ENCODE results near the gene FZD8. TPM values are rescaled to one million over a fixed set of nuclear protein-coding genes. Genes with fewer than 3 reads are reported as not detected.
"Not testable (repeated sequence)": the region's sequence is repeated elsewhere in the genome, so short reads cannot be mapped to it uniquely, and the experiment has no call there.

FZD8 gene
- 11.8 and 31.7 TPM in 2 replicates for total RNA-seq

GRCh38 chr10:35642035-35642792, at the start of gene FZD8:
TSS of gene FZD8 (minus strand) at chr10:35642296. CDS start at chr10:35641429, 867 bp downstream.
- peak; percentile 69 to 95 for DNase-seq (ENCODE audit: low read depth in 2 of 2)

DNA sequence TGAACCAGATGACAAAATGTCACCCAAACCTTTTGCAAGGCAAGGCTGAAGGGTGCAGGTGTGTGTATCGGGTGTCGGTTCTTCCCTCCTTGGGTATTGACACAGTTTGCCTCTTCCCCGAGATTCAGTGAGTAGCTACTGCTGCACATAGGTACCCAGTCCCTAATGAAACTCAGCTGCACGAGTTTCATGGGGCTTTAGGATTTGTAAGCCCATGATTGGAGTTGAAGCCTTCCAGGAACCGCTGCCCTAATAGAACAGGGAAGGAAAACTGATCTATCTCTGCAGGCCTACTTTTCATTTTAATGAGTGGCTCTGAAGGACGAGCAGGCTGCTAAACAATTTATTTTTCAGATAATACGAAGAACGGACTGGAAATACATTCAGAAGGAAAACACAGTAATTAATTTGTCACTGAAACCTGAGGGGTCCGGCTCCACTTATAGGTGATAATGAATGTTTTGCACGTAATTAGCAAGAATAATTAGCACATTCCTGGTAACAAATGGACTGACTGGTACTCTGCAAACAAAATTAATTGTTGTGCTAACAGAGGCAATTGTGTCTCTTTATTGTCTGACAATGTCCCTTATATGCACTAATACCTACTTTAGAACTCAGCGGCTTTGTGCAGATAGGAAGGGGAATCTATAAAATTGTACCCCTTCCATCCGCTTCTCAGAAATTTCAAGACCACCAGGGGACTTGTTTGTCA, 49.6 kb upstream of the FZD8 start:
- DNase-seq (ENCODE audit: low read depth in 2 of 2): no peak

DNA sequence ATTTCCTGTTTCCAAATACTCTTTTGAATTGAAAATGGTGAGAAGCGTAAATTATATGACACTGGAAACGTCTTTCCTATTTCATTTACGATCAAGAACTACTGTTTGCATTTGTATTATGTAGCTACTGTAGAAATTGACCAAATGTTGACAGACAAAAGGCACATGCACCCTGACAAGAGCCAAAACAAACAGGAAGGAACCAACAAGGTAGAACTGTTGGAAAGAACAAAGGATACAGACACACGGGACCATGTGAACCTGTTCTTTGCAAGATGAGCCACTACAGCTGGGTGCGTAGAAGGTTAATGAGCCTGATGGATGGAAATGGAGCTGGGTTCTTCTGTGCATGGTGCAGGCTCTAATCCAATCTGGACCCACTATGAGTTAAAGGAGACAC, 48.4 kb upstream of the FZD8 start:
- DNase-seq (ENCODE audit: low read depth in 2 of 2): peak; percentile 23 to 47

DNA sequence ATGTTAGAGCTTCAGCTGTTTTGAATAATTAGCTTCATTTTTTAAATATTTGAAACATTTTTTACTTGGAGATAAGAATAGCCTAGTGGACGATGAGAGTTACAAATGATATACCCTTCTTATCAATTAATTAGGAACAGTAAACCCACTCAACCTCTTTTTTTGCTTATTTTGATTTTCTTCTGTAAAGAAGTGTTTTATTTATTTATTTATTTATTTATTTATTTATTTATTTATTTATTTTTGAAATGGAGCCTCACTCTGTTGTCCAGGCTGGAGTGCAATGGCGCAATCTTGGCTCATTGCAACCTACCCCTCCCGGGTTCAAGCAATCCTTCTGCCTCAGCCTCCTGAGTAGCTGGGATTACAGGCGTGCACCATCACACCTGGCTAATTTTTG, 43.8 kb upstream of the FZD8 start:
- DNase-seq (ENCODE audit: low read depth in 2 of 2): not testable (repeated sequence)

GRCh38 chr10:35685402-35685801, 43.3 kb upstream of the FZD8 start:
- no peak for DNase-seq (ENCODE audit: low read depth in 2 of 2)

GRCh38 chr10:35684586-35684985, 42.5 kb upstream of the FZD8 start:
- DNase-seq (ENCODE audit: low read depth in 2 of 2): no peak

GRCh38 chr10:35675846-35676245, 33.8 kb upstream of the FZD8 start:
- no peak for DNase-seq (ENCODE audit: low read depth in 2 of 2)

DNA sequence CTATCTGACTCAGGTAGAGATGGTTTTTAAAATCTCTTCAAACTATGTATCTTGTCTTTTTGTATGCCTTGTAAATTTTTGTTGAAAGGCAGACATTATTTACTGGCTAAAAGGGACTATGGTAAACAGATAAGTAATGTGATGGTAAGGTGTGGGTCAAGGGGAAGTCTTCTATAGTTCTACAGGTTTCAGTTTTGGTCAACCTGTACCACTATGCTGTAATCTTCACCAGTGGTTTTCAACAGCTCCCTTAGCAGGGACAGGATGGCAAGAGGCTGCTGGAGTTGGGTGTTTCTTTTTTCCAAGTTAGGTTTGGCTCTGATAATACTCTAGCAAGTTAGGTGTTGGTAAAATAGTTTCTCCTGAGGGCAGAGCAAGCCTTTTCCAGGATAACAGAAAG, 32.7 kb upstream of the FZD8 start:
- DNase-seq (ENCODE audit: low read depth in 2 of 2): no peak

DNA sequence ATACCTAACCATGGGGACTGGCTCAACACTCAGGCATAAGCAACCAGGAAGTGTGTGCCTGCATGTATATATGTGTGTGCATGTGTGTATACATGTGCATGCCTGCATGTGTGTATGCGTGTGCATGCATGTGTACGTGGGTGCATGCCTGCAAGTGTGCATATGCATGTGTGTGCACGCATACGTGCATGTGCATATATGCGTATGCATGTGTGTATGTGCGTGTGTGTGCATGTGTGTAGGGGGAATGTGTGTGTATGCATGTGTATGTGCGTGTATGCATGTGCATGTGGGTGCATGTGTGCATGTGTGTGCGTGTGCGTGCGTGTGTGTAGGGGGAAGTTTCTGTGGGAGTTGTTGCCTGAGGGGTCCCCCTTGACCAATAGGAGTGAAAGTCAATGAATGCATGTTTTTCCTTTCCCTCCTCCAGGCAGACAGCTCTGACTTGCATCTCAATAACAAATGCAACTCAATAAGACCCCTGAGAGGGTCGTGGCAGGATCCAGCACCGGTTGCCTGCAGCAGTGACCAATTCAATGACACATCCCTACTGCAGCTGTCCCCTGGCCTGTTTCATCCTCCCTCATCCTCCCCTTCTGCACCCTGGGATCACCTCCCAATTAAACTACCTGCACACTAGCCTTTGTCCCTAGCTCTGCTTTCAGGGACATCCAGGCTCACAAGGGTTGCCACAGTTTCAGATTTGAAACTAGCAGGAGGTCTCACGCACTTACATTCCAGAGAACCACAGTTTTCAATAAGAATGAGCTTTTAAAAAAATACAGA, 27.0 kb upstream of the FZD8 start:
- DNase-seq (ENCODE audit: low read depth in 2 of 2): no peak

DNA sequence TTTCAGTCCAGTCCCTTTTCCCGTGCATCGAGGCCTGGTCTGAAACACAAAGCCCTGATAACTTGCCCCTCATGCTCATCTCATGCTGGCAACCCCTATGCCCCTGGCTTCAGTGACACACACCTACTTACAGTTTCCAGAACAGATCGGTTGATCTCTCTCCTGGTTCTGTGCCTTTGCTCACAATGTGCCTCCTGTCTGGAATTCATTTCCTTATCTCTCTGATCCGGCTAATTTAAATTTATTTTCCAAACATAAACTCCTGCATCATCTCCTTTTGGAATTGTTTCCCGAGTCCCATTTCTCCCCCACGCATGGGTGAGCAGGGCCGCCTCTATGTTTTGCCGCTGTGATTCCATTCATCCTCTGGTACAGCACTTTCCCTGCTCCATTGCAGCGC, 25.9 kb upstream of the FZD8 start:
- no peak for DNase-seq (ENCODE audit: low read depth in 2 of 2)

DNA sequence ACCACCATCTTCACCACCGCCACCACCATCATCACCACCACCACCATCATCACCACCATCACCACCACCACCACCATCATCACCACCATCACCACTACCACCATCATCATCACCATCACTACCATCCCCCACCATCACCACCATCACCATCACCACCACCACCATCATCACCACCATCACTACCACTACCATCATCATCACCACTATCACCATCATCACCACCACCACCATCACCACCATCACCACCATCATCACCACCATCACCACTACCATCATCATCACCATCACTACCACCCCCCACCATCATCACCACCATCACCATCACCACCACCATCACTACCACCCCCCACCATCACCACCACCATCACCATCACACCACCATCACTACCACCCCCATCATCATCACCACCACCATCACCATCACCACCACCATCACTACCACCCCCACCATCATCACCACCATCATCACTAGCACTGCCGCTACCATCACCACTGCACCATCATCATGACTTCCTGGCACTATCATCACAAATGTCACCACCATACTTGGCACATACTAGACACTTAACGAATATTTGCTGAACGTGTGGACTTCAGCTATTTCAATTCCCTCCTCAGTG, 25.3 kb upstream of the FZD8 start:
- DNase-seq (ENCODE audit: low read depth in 2 of 2): no peak

DNA sequence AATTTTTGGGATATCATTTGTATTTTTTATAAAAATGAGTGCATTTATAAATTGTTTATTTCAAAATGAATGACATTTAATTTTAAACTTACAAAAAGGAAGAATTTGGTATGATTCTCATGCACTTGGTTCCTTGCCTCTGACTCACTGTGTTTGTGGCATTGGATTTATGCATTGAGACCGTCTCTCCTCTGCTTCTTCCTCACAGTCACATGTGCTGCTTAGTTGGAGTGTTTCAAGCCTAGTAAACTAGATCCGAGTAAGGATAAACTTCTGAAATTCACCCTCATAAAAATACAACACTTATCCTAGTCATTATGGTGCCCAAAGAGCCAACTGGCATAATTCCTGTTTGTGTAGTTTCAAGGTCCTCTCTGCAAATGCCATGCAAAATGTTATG, 19.1 kb upstream of the FZD8 start:
- DNase-seq (ENCODE audit: low read depth in 2 of 2): no peak

DNA sequence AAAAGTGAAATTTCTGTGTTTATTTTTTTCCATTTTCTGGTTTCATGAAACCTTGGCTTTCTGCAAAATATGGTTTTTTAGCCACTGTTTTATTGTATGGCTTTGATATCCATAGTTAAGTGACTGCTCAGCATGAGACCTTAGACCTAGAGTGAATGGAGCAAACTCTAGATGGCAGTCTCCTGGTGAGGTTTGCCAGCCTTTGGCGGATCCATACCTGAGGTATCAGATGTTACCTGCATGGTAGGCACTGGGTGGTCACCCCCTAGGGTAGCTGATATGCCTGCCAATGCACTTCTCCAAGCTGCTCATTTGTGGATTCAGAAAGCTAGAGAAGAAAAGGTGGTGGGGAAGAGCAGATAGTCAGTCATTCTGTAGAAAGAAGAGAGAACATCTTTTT, 17.4 kb upstream of the FZD8 start:
- no peak for DNase-seq (ENCODE audit: low read depth in 2 of 2)

DNA sequence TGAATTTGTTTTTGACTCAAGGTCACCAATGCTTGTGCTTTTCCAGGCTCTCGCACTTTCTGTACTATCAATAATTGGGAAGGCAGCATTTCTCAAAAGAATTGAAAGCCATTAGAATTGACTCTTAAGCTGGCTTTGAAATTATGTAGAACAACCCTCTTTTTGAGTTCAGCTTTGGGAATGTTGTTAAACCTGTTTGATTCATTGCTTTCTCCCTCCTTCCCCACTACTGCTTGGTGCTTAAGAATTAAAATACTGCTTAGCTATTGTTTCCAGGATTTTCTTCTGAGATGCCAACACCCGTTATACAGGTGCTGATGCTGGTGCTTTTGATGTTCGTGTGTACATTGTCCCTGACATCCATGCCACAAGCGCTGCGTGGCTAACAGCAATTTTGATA, 15.5 kb upstream of the FZD8 start:
- no peak for DNase-seq (ENCODE audit: low read depth in 2 of 2)

DNA sequence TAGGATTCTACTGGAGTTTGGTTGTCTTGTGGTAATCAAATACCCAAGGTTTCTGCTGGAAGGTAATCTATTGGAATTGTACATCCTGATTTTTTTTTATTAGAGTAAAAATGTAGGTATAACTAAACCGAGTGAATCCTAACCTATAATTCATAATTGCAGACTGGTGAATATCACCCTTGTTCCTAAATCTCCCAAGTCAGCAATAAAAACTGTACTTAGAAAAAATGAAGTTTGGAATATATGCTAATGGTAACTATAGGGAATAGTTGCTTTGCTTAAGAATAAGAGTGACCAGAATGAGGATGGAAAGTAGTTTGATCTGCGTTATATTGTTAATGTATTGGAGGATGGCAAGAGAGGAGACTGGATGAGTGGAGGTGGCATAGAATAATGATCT, 10.7 kb upstream of the FZD8 start:
- no peak for DNase-seq (ENCODE audit: low read depth in 2 of 2)

DNA sequence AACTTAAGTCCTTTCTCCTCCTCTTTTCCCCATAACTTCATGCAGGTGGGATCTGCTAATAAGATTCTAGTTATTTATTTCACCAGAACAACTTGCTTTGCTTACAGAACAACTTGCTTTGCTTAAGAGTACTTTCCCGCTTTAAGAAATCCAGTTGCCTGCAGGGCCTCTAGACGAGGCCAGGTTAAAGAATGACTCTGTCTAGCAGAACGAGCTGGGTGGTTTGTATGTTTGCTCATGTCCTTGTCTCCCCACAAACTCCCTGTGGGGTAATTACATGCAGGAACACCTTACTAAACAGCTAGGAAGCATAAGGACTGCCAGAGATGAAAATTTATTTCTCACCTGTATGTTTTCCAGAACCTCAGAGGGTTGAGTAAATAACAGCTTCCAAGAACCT, 8.8 kb upstream of the FZD8 start:
- DNase-seq (ENCODE audit: low read depth in 2 of 2): no peak

GRCh38 chr10:35644050-35644950, 2.2 kb upstream of the FZD8 start:
- no peak for DNase-seq (ENCODE audit: low read depth in 2 of 2)

DNA sequence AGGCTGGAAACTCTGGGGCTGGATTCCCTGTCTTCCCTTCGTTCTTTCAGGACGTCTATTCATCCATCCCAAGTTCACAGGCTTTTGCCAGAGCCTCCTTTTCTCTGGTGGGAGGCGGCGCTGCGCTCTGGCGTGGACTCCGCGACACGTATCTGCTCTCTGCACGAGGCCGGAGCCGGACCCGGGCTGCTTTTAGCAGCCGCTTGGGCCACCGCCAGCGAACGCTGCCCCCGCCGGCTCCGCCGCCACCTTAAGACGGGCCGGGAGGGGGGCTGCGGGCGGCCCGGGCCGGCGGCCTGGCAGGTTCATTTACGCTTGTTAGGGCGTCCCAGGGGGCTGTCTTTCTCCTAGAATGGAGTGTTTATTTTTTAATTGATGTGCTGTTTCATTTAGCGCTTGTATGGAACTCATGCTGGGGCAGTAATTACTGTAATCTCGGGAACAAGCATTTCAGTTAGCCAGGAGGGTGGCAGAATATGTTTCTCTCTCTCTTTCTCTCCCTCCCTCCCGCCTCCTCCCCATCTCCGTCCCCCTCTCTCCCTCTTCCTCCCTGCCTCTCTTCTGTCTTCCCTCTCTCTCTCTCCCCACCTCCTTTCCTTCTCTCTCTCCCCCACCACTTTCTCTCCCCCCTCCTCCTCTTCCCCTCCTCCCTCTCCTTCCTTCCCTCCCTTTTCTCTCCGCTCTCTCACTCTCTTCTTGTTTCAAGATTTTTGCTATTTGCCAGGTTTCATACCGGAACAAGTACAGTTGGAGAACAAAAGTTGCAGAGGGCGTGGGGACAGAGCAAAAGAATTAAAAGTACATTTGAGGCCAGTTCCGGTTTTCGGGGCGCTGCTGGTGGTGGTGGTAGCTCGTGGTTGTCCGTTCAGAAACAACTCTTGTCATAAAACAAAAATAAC, 1.3 kb upstream of the FZD8 start:
- DNase-seq (ENCODE audit: low read depth in 2 of 2): peak in 1 of 2 donors; percentile 69

- no peak for DNase-seq (ENCODE audit: low read depth in 2 of 2)
These were observed 658 bp upstream of the FZD8 start for GRCh38 chr10:35642793-35643114.

- peak in 1 of 2 donors; percentile 52 for DNase-seq (ENCODE audit: low read depth in 2 of 2)
These were observed 441 bp downstream of the FZD8 start for GRCh38 chr10:35641676-35642034.

All from dermis microvascular lymphatic vessel endothelial cell (primary cell).